Loucy (cell line): ENCODE results near the gene TAF13.

ENCODE experiments used
- H2AFZ ChIP-seq: fragments of 200-600 bp; sonication (generic); 2 replicates; pipeline ENCODE4 v1.6.0; 2016; ENCODE audit warnings: antibody characterized with exemption, mild to moderate bottlenecking, low read length, moderate library complexity
- H3F3A ChIP-seq: fragments of 200-600 bp; 2 replicates; pipeline ENCODE4 v1.6.0; 2016; ENCODE audit warnings: antibody characterized with exemption, low read depth, mild to moderate bottlenecking
- H3K27me3 ChIP-seq: fragments of 200-600 bp; sonication (generic); 2 replicates; pipeline ENCODE4 v1.6.1; 2014; ENCODE audit warnings: low read length, mild to moderate bottlenecking; ENCODE audit not compliant: insufficient read depth, poor library complexity, severe bottlenecking
- H3K36me3 ChIP-seq: fragments of 200-600 bp; sonication (generic); 2 replicates; pipeline ENCODE4 v1.6.1; 2016; ENCODE audit warnings: low read length; ENCODE audit not compliant: insufficient read depth
- H3K4me1 ChIP-seq: fragments of 200-600 bp; sonication (generic); 2 replicates; pipeline ENCODE4 v1.5.1; 2014; ENCODE audit warnings: low read length, mild to moderate bottlenecking; ENCODE audit not compliant: insufficient read depth, poor library complexity, severe bottlenecking
- H3K4me2 ChIP-seq: fragments of 200-600 bp; sonication (generic); 2 replicates; pipeline ENCODE4 v1.6.0; 2014; ENCODE audit warnings: antibody characterized with exemption, low read length, low read depth, mild to moderate bottlenecking; ENCODE audit not compliant: poor library complexity, severe bottlenecking
- H3K4me3 ChIP-seq: fragments of 200-600 bp; sonication (generic); 2 replicates; pipeline ENCODE4 v1.5.1; 2014; ENCODE audit warnings: low read length, mild to moderate bottlenecking, mixed read lengths; ENCODE audit not compliant: poor library complexity, severe bottlenecking
- H3K79me2 ChIP-seq: fragments of 200-600 bp; sonication (generic); 2 replicates; pipeline ENCODE4 v1.6.1; 2014; ENCODE audit warnings: low read length; ENCODE audit not compliant: insufficient read depth
- H3K9ac ChIP-seq: fragments of 200-600 bp; sonication (generic); 2 replicates; pipeline ENCODE4 v1.6.0; 2014; ENCODE audit warnings: mild to moderate bottlenecking, low read depth, low read length, moderate library complexity; ENCODE audit not compliant: poor library complexity, severe bottlenecking
- H3K9me2 ChIP-seq: fragments of 200-600 bp; sonication (generic); replicated peaks from 2 replicates; pipeline ENCODE4 v1.6.1; 2016; ENCODE audit warnings: low read depth, low read length, mixed read lengths
- H3K9me3 ChIP-seq: fragments of 200-600 bp; sonication (generic); 2 replicates; pipeline ENCODE4 v1.6.1; 2014; ENCODE audit warnings: mild to moderate bottlenecking, antibody characterized with exemption, low read length, low read depth; ENCODE audit not compliant: insufficient read depth
- H4K20me1 ChIP-seq: fragments of 200-600 bp; sonication (generic); 2 replicates; pipeline ENCODE4 v1.6.0; 2014; ENCODE audit warnings: antibody characterized with exemption, low read length, mild to moderate bottlenecking; ENCODE audit not compliant: insufficient read depth, poor library complexity, severe bottlenecking
- EZH2phosphoT487 ChIP-seq: fragments of 200-600 bp; IDR thresholded peaks from 2 replicates; pipeline ENCODE4 v1.6.1; 2018; ENCODE audit warnings: antibody characterized with exemption, mild to moderate bottlenecking, moderate library complexity, borderline replicate concordance
- TF ChIP-seq, protein P1 (sequence below): fragments of 200-600 bp; sonication (generic); conservative IDR thresholded peaks from 2 replicates; pipeline ENCODE4 v1.5.1; 2014; ENCODE audit warnings: mild to moderate bottlenecking, antibody characterized with exemption, low read length

TAF13 gene, protein sequence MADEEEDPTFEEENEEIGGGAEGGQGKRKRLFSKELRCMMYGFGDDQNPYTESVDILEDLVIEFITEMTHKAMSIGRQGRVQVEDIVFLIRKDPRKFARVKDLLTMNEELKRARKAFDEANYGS

DNA sequence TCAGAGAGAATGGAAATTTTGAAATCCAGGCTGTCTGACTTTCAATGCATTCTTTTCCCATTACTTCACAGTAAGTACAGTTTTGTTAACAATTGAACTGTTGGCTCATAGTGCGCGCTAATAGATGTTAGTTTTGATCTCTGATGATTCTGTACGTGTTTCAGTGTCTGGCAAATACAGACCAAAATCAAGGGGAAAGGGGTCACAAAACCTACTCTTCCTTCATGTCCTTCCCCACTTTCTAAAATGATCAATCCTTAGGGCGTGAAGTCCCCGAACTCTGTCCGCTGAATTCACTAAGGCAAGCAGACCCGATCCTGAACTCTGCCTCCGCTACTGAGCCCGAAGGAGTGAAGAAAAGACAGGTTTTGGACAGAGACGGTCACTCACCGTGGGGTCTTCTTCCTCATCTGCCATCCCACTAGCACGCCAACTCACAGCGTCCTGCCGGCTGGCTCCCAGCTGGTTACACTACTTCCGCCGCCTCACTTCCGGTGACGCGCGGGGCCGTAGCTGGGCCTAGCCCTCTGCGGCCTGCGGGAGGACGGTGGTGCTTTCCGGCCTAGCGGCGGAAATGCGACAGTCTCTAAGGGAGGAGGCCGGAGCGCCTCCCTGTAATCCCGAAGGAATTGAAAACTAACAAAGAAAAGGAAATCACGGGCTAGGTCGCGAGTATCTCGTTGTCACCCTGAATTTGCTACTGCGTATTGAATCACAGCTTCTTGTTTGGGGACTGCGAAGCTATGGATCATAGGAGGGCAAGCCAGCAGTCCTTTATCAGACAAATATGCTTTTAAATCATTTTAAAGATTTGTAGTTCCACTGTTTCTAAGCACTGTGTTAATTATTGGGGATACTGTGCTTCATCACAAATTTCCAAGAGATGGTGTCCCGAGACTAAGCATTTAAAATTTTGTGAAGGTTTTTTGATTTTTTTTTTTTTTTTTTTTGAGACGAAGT lies at the start of gene TAF13:
Gene TAF13 (minus strand): TSS at position 473 of the 960 bp plus-strand sequence. CDS start 56 bp downstream, at position 417.
- H3K9me3 ChIP-seq, result no peaks in the 10 kb centered on the region
- H3K36me3 ChIP-seq, result no peaks in the 10 kb centered on the region
- peaks cover 13% of the 10 kb centered on the region for H3K79me2 ChIP-seq
- no peaks in the 10 kb centered on the region for H3K27me3 ChIP-seq
- TF ChIP-seq EZH2phosphoT487, result no peak
- TF ChIP-seq, protein P1, sequence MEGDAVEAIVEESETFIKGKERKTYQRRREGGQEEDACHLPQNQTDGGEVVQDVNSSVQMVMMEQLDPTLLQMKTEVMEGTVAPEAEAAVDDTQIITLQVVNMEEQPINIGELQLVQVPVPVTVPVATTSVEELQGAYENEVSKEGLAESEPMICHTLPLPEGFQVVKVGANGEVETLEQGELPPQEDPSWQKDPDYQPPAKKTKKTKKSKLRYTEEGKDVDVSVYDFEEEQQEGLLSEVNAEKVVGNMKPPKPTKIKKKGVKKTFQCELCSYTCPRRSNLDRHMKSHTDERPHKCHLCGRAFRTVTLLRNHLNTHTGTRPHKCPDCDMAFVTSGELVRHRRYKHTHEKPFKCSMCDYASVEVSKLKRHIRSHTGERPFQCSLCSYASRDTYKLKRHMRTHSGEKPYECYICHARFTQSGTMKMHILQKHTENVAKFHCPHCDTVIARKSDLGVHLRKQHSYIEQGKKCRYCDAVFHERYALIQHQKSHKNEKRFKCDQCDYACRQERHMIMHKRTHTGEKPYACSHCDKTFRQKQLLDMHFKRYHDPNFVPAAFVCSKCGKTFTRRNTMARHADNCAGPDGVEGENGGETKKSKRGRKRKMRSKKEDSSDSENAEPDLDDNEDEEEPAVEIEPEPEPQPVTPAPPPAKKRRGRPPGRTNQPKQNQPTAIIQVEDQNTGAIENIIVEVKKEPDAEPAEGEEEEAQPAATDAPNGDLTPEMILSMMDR, result 0 out of 2 replicates have a peak, but pooled peaks have one; percentile 9
- peak within 1 kb of the TSS; percentile 81 for H3K4me3 ChIP-seq
- no peaks in the 10 kb centered on the region for H3F3A ChIP-seq
- peaks cover 11% of the 10 kb centered on the region for H3K4me1 ChIP-seq
- H3K4me2 ChIP-seq, result peak within 1 kb of the TSS; percentile 87
- H2AFZ ChIP-seq, result peak within 1 kb of the TSS; percentile 96
- peak within 1 kb of the TSS; percentile 89 for H3K9ac ChIP-seq
- H4K20me1 ChIP-seq, result peaks cover 7% of the 10 kb centered on the region
- H3K9me2 ChIP-seq, result no peaks in the 10 kb centered on the region

DNA sequence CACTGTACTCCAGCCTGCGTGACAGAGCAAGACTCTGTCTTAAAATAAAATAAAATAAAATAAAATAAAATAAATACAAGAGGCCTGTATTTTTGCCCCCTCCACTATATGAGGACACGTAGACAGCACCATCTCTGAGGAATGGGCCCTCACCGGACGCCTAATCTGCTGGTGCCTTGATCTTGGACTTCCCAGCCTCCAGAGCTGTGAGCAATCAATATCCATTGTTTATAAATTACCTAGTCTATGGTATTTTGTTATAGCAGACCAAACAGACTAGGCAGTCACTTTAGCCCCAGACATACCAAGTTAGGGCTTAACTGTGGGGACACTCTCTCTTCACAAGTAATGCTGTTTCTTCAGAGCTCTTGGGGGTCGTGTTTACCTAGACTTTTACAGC lies 44.6 kb upstream of the TAF13 start:
- no peak overlapping the region for H3K9ac ChIP-seq

DNA sequence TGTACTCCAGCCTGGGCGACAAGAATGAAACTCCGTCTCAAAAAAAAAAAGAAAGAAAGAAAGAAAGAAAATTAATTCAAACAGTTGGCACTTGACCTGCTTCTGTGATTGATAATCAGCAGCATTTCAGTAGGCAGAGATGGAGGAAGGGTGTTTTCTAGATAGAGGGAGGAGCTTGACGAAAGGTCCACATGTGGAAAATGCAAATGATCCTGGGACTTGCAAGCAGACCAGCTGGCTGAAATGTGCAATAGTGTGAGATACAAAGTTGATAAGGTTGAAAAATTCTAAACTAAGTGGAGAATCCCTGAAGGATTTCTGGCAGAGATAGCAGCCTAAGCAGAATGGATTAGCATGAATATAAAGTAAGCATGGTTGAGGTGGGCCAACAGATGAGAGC lies 42.3 kb upstream of the TAF13 start:
- H3K27me3 ChIP-seq, result peaks cover 17% of the 10 kb centered on the region
- no peak overlapping the region for H3K9ac ChIP-seq
- H2AFZ ChIP-seq, result no peak overlapping the region
- H3K4me3 ChIP-seq, result no peak overlapping the region
- H3F3A ChIP-seq, result no peaks in the 10 kb centered on the region
- no peaks in the 10 kb centered on the region for H3K9me2 ChIP-seq
- H3K4me1 ChIP-seq, result peaks cover 8% of the 10 kb centered on the region
- TF ChIP-seq, protein P1, result no peak
- TF ChIP-seq EZH2phosphoT487, result no peak
- no peaks in the 10 kb centered on the region for H4K20me1 ChIP-seq
- no peak overlapping the region for H3K4me2 ChIP-seq
- H3K9me3 ChIP-seq, result no peaks in the 10 kb centered on the region
- H3K79me2 ChIP-seq, result no peaks in the 10 kb centered on the region
- no peaks in the 10 kb centered on the region for H3K36me3 ChIP-seq

More for the DNA sequence above, 44.6 kb upstream of the TAF13 start:
- Histone ChIP-seq H3K4me2 (no peak overlapping the region), H3K4me1 (peaks cover 8% of the 10 kb centered on the region), H3K79me2 (no peaks in the 10 kb centered on the region), H3K27me3 (no peaks in the 10 kb centered on the region), H3K9me3 (no peaks in the 10 kb centered on the region), H3F3A (no peaks in the 10 kb centered on the region), H3K36me3 (no peaks in the 10 kb centered on the region), H2AFZ (no peak overlapping the region), H4K20me1 (no peaks in the 10 kb centered on the region), H3K4me3 (no peak overlapping the region), H3K9me2 (no peaks in the 10 kb centered on the region)
- TF ChIP-seq, protein P1, result no peak
- no peak for TF ChIP-seq EZH2phosphoT487
